BE2C (cell line): Measurements from ENCODE around the gene MSANTD2.

Source experiments
- DNase-seq: peaks from one replicate; pipeline ENCODE4 v3.0.0-alpha.2; 2020
- H3K27me3 ChIP-seq: fragments of 250-450 bp; sonication (Bioruptor Pico); 2 replicates; pipeline ENCODE4 v1.5.1; 2020; ENCODE audit warnings: mild to moderate bottlenecking
- H3K36me3 ChIP-seq: fragments of 250-450 bp; sonication (Bioruptor Pico); 2 replicates; pipeline ENCODE4 v1.5.1; 2020; ENCODE audit warnings: mild to moderate bottlenecking
- H3K4me1 ChIP-seq: fragments of 250-450 bp; sonication (Bioruptor Pico); 2 replicates; pipeline ENCODE4 v1.5.1; 2020
- H3K4me3 ChIP-seq: 2 replicates; pipeline ENCODE4 v1.5.1; 2011; ENCODE audit warnings: low read depth, low read length
- H3K9me3 ChIP-seq: fragments of 250-450 bp; sonication (Bioruptor Pico); 2 replicates; pipeline ENCODE4 v1.5.1; 2020
- CTCF ChIP-seq: IDR thresholded peaks from 2 replicates; pipeline ENCODE4 v1.5.1; 2012; ENCODE audit warnings: mild to moderate bottlenecking, low read depth, low read length

Gene MSANTD2

DNA sequence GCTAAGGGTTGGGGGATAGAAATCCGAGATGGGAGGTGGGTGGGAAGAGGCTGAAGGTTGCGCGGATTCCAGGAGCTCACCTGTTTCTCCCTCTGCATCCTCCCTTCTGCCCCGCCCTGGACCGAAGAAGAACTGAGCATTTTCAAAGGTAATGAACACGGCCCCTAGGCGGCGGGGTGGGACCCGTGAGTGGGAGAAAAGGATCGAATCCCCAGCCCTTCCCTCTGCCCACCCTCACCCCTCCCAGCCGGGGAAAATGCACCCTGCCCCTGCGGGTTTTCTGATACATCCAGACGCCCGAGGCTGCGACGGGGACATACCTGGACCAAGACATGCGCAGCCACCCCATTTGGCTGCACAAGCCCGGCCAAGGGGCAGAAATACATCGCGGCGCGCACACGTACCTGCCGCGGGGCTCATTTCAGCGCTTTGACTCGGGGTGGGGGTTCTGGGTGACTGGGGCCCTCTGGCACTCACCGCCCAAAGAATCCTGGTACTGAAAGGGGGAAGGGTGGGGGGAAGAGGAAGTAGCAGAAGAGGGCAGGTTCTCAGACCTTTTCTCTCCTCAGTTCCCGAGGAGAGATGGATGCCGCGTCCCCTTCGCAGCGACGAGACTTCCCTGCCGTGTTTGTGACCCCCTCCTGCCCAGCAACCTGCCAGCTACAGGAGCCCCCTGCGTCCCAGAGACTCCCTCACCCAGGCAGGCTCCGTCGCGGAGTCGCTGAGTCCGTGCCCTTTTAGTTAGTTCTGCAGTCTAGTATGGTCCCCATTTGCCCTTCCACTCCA lies 54.2 kb downstream of the MSANTD2 start:
- H3K4me3 ChIP-seq: peak overlapping the region; percentile 63

DNA sequence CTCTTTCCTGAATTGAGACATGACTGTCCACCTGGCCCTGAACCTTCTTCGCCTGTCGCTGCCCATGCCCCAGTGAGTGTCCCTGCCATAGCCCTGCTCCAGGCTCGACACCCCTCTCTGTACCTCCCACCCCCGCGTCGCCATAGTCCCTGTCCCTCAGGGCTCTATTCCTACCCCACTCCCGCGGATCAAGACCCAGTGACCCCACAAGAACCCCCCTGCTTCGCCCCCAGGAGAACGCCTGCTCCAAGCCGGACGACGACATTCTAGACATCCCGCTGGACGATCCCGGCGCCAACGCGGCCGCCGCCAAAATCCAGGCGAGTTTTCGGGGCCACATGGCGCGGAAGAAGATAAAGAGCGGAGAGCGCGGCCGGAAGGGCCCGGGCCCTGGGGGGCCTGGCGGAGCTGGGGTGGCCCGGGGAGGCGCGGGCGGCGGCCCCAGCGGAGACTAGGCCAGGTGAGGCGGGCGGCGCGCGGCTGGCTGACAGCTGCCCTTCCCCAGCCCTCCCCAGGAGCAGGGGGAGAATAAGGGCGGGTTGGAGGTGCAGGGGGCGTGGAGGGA lies 54.9 kb downstream of the MSANTD2 start:
- H3K36me3 ChIP-seq: no peaks in the 10 kb centered on the region
- H3K9me3 ChIP-seq: no peaks in the 10 kb centered on the region
- TF ChIP-seq CTCF: no peak
- DNase-seq: no peak
- H3K4me1 ChIP-seq: no peaks in the 10 kb centered on the region
- H3K27me3 ChIP-seq: peaks cover 41% of the 10 kb centered on the region
- no peak overlapping the region for H3K4me3 ChIP-seq

More for the DNA sequence above, 54.2 kb downstream of the MSANTD2 start:
- no peak for DNase-seq
- Histone ChIP-seq H3K9me3 (no peaks in the 10 kb centered on the region), H3K27me3 (peaks cover 47% of the 10 kb centered on the region), H3K36me3 (no peaks in the 10 kb centered on the region), H3K4me1 (no peaks in the 10 kb centered on the region)
- TF ChIP-seq CTCF: no peak

- Histone ChIP-seq H3K4me1 (no peaks in the 10 kb centered on the region; the same call in 1 of the 2 replicates), H3K4me3 (no peak overlapping the region), H3K9me3 (no peaks in the 10 kb centered on the region), H3K27me3 (peaks cover 21% of the 10 kb centered on the region), H3K36me3 (no peaks in the 10 kb centered on the region)
- DNase-seq: no peak
- no peak for TF ChIP-seq CTCF
Measured at GRCh38 chr11:124743050-124743449, 57.2 kb downstream of the MSANTD2 start.

DNA sequence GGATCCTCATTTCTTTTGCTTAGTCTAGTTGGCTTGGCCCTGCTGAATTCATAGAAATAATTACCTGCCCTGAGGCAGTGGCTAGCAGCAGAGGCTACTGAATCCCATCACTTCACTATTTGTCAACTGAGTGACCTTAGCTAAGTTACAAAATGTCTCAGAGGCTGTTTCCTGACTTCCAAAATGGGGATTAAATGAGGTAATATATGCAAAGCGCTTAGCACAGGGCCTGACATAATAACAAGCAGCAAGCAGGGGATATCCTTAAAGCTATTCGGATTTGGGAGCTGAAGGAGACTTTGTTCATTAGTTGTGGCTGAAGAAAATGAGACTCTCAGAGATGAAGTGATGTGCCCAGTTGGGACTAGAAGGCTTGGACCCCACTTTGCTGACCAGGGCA lies 57.7 kb downstream of the MSANTD2 start:
- no peak for DNase-seq
- H3K4me1 ChIP-seq: no peaks in the 10 kb centered on the region; the same call in 1 of the 2 replicates
- no peak for TF ChIP-seq CTCF
- no peak overlapping the region for H3K4me3 ChIP-seq
- H3K27me3 ChIP-seq: peaks cover 17% of the 10 kb centered on the region
- H3K9me3 ChIP-seq: no peaks in the 10 kb centered on the region
- no peaks in the 10 kb centered on the region for H3K36me3 ChIP-seq

DNA sequence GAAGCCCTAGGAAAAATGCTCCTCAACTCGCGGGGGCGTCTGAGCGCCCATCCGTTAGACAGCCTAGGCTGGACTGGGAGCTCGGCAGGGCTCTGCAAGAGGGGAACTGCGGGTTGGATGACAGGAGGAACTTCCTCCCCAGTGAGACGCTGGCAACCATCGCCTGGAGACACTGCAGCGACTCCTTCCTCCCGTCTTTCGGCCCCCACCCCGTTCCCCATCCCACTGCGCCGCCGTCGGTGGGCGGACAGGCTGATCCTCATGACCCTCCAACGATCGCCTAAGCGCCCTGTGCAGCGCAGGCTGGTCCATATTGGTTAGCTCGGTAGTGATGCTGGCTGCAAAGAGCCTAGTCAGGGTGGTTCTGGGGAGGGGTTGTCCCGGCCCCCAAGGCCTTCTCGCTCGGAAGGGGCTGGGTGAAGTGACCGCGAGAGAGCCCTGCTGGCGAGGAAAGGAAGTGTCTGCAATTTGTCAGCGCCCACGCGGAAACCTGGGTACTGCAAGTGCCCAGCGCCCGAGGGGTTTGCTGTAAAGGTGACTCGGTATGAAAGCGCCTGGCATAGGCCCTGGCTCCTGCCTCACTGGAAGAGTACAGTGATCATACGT lies 59.8 kb downstream of the MSANTD2 start:
- peak; percentile 53 for DNase-seq
- H3K4me3 ChIP-seq: peak overlapping the region; percentile 66
- peaks cover 5% of the 10 kb centered on the region for H3K27me3 ChIP-seq

More for the DNA sequence above, 59.8 kb downstream of the MSANTD2 start:
- Histone ChIP-seq H3K9me3 (no peaks in the 10 kb centered on the region), H3K4me1 (no peaks in the 10 kb centered on the region; the same call in 1 of the 2 replicates), H3K36me3 (no peaks in the 10 kb centered on the region)
- TF ChIP-seq CTCF: peak; percentile 51
